ENCODE data around the gene TBC1D9B.

Gene TBC1D9B

GRCh38 chr5:179907556-179908324, at the start of gene TBC1D9B:
Gene TBC1D9B (minus strand): TSS chr5:179907897. CDS start chr5:179907821, 76 bp downstream.
- DNase-seq (ENCODE audit: low spot score) = peak; percentile 86

DNA sequence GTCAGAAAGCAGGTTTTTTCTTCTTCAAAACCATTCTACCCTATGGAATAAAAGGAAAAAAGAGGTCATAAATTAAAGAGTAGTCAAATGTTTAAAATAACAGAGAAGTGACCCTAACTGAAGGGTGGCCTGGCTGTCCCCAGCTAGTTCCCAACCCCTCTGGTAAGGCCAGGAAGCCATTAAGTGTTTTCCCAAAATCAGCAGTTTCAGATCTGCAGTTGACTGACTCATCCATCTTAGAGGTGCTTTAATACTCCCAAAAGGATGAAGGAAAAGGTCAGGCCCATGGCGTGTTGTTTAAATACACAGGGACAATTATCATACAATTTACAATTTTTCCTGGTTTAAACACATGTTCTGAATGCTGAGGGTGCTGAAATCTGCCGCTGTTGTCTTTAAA, 47.9 kb upstream of the TBC1D9B start:
- DNase-seq (ENCODE audit: low spot score) = no peak

- no peak for DNase-seq (ENCODE audit: low spot score)
Observed at GRCh38 chr5:179955062-179955461, 47.4 kb upstream of the TBC1D9B start.

- no peak for DNase-seq (ENCODE audit: low spot score)
Observed at GRCh38 chr5:179954434-179954833, 46.7 kb upstream of the TBC1D9B start.

DNA sequence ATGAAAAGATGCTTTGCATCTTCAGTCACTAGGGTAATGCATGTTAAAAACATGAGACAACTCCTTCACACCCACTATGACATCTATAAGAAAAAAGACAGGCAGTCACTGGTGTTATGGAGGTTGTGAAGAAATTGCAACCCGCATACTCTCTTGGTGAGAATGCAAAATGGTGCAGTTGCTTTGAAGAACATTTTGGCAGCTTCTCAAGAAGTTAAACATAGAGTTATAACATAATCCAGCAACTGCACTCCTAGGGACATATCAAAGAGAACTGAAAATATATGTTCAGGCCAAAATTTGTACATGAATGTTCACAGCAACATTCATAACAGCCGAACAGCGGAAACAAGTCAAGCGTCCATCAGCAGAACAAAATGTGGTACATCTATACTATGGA, 46.3 kb upstream of the TBC1D9B start:
- DNase-seq (ENCODE audit: low spot score) = no peak

- no peak for DNase-seq (ENCODE audit: low spot score)
Observed at GRCh38 chr5:179936976-179937681, 29.4 kb upstream of the TBC1D9B start.

- DNase-seq (ENCODE audit: low spot score) = no peak
Observed at GRCh38 chr5:179930788-179931473, 23.2 kb upstream of the TBC1D9B start.

DNA sequence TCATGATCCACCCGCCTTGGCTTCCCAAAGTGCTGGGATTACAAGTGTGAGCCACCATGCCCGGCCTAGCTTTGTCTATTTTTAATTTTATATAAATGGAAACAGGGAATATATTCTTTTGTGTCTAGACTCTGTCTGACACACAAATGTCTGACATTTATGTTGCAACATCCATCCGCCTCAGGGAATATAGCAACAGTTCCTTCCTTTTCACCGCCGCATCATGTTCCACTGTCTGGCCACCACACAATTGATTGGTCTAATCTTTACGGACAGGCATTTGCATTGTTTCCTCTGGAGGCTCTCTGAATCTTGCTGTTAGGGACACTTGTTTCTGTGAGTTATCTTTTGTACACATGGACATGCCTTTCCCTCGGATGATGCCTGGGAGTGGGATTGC, 20.1 kb upstream of the TBC1D9B start:
- DNase-seq (ENCODE audit: low spot score) = no peak

- no peak for DNase-seq (ENCODE audit: low spot score)
Observed at GRCh38 chr5:179926657-179927056, 19.0 kb upstream of the TBC1D9B start.

GRCh38 chr5:179923436-179923835, 15.7 kb upstream of the TBC1D9B start:
- no peak for DNase-seq (ENCODE audit: low spot score)

DNA sequence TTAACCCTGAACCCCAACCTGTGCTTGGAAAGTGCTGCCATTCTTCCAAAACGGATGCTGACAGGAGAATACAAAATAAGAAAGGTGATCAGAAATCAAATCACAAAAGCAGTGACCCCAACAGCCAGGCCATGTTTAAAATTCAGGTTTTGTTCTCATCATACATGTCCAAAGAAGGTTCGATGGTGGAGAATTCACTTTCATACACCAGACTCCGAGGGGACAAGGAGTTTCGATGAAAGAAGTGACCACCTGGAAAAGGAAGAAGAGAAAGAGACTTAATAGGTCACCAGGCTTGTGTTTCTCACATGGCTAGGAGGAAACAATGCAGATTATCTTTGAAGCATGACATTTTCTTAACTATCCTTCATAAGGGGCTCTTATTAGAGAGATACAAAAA, 12.5 kb upstream of the TBC1D9B start:
- no peak for DNase-seq (ENCODE audit: low spot score)

- no peak for DNase-seq (ENCODE audit: low spot score)
Observed at GRCh38 chr5:179919487-179920060, 11.9 kb upstream of the TBC1D9B start.

DNA sequence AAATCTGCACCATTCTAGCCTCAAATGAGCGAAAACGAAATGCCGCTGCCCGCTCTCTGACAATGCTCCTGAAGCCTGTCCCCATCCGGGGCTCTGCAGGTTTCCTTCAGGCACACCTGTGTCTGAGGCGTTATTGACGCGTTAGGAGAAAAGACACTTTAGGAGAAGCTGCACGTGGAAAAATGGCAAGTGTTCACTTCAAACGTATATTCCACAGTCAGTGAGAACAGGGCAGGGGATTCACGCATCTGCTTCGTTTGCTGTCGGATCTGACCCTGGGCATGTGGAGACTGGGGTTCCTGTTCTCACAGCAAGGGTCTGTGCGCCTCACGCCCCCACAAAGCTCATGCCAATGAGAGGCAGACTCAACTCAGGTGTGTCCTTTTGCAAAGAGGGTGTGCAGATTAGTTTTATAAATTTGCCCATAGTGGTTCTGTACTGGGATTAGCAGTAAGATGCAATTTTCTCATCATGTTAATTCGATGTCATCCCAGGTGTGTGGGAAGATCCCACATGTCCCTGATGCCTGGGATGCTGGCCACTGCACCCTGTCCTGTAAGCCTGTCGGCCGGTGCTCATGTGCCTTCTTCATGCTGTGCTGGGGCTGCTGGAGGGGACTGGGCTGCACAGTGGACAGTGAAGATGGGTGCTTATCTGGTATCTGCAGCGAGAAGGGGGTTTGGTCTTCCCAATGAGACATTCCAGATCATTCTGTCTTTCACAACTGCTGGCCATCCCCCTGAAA, 11.2 kb upstream of the TBC1D9B start:
- DNase-seq (ENCODE audit: low spot score) = no peak

- no peak for DNase-seq (ENCODE audit: low spot score)
Observed at GRCh38 chr5:179916523-179916922, 8.8 kb upstream of the TBC1D9B start.

DNA sequence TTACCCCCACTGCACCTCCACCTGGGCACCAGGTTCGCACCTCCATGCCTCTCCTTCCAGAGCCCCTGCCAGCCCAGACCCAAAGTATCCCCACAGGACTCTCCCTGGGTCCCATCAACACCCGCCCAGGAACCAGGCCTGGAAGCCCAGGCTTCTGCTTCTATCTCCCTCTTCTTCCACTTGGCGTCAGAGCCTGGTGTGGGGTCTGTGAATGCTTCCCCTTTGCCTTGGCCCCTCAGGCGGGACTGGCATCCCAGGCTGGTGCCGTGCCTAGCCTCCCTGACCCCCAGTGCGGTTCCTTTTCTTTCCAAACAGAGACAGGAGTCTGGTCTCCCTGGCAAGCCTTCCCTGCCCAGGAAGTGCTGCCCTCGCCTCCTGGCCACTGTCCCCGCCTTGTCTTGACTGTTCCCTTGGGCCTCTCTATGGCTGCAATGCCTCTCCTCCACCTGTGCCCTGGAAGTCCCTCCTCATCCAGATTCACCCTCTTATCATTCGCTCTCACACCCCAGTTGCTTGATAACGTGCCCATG, 7.8 kb upstream of the TBC1D9B start:
- DNase-seq (ENCODE audit: low spot score) = no peak

- DNase-seq (ENCODE audit: low spot score) = peak; percentile 91
Observed at GRCh38 chr5:179914032-179914755, 6.5 kb upstream of the TBC1D9B start.

DNA sequence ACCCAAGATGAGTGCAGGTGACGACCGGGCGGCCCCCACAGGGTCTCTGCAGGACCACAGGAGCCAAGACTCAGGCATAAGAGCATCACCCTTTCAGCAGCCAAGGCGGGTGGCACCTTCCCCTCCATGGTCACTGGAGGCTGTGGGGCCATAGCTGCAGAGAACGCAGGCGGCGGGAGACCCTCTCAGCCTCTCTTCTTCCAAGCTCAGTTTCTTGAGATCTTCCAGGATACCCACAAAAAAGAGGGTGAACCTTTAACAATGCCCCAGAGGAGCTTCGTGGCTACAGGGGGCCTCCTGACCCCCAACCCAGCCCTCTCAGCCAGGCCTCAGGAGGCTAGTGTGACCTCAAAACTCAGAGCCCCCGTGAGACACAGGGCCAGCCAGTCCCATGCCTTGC, 5.8 kb upstream of the TBC1D9B start:
- DNase-seq (ENCODE audit: low spot score) = no peak

- DNase-seq (ENCODE audit: low spot score) = no peak
Observed at GRCh38 chr5:179912951-179913350, 5.3 kb upstream of the TBC1D9B start.

DNA sequence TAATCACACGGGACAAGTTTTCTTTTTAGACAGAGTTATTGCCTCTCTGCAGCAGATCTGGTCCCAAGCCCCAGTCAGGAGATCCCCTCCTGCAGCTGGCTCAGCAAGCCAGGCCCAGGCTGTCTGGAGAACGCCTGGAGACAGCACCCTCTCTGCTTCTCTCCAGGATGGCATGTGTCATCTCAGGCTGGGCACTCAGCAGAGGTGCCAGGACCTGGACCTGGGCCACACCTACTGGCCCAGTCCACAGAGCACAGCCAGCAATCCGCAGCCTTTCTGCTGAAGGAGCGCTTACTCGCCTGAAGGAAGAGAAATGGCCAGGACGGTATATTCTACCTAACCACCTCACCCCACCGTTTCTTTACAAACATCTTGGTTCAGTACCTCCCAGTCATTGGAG, 4.7 kb upstream of the TBC1D9B start:
- DNase-seq (ENCODE audit: low spot score) = no peak

GRCh38 chr5:179909224-179909623, 1.5 kb upstream of the TBC1D9B start:
- DNase-seq (ENCODE audit: low spot score) = no peak

GRCh38 chr5:179908528-179908927, 831 bp upstream of the TBC1D9B start:
- DNase-seq (ENCODE audit: low spot score) = no peak
